ENCODE measurements around the gene PDAP1.
A peak's percentile ranks its signal among the peaks of the same experiment; 100 is the strongest.

DNA sequence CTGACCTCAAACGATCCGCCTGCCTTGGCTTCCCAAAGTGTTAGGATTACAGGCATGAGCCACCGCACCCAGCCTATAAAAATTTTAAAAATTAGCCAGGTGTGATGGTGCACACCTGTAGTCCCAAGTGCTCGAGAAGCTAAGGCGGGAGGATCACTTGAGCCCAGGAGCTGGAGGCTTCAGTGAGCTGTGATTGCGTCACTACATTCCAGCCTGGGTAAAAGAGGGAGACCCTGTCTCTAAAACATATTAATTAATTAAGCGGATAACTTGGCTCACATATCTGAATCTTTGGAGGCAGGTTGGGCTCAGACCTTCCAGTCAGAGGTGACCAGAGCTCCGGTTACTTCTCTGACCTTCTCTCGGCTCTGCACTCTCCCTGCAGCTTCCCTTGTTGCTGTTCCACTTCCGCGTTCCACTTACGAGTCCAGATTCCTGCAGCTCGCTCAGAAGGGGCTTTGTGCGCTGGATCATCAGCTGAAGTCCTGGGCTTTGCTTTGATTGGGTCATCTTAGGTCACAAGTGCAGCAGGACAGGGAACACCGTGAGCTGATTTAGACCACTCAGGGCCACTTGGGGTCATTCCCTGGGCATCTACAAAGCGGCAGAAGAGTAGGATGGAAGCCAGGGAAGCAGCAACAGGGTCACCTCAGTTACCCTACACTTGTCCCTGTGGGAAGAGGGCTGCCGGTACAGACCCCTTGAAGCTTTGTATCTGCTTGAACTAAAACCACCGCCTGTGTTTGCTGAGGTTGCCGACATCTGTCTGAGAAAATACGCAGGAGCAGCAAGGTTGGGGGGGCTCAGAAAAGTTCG is 35.9 kb downstream of the PDAP1 start:
- TF ChIP-seq, protein P1, sequence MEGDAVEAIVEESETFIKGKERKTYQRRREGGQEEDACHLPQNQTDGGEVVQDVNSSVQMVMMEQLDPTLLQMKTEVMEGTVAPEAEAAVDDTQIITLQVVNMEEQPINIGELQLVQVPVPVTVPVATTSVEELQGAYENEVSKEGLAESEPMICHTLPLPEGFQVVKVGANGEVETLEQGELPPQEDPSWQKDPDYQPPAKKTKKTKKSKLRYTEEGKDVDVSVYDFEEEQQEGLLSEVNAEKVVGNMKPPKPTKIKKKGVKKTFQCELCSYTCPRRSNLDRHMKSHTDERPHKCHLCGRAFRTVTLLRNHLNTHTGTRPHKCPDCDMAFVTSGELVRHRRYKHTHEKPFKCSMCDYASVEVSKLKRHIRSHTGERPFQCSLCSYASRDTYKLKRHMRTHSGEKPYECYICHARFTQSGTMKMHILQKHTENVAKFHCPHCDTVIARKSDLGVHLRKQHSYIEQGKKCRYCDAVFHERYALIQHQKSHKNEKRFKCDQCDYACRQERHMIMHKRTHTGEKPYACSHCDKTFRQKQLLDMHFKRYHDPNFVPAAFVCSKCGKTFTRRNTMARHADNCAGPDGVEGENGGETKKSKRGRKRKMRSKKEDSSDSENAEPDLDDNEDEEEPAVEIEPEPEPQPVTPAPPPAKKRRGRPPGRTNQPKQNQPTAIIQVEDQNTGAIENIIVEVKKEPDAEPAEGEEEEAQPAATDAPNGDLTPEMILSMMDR (IDR thresholded peaks at IDR 0.05), result no peak
- TF ChIP-seq POLR2AphosphoS5 (IDR thresholded peaks at IDR 0.05; ENCODE audit: low read depth, low read length), result no peak
- TF ChIP-seq TCF7L2 (IDR thresholded peaks at IDR 0.05; ENCODE audit: low read depth, low read length), result 0 out of 2 replicates have a peak, but pooled peaks have one; percentile 38
- TF ChIP-seq, protein P2, sequence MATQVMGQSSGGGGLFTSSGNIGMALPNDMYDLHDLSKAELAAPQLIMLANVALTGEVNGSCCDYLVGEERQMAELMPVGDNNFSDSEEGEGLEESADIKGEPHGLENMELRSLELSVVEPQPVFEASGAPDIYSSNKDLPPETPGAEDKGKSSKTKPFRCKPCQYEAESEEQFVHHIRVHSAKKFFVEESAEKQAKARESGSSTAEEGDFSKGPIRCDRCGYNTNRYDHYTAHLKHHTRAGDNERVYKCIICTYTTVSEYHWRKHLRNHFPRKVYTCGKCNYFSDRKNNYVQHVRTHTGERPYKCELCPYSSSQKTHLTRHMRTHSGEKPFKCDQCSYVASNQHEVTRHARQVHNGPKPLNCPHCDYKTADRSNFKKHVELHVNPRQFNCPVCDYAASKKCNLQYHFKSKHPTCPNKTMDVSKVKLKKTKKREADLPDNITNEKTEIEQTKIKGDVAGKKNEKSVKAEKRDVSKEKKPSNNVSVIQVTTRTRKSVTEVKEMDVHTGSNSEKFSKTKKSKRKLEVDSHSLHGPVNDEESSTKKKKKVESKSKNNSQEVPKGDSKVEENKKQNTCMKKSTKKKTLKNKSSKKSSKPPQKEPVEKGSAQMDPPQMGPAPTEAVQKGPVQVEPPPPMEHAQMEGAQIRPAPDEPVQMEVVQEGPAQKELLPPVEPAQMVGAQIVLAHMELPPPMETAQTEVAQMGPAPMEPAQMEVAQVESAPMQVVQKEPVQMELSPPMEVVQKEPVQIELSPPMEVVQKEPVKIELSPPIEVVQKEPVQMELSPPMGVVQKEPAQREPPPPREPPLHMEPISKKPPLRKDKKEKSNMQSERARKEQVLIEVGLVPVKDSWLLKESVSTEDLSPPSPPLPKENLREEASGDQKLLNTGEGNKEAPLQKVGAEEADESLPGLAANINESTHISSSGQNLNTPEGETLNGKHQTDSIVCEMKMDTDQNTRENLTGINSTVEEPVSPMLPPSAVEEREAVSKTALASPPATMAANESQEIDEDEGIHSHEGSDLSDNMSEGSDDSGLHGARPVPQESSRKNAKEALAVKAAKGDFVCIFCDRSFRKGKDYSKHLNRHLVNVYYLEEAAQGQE (IDR thresholded peaks at IDR 0.05; ENCODE audit: insufficient read depth in 1 of 2, low read depth in 2 of 2, low read length in 1 of 2), result no peak
